ENCODE results near the gene PRDM2.

Gene PRDM2

DNA sequence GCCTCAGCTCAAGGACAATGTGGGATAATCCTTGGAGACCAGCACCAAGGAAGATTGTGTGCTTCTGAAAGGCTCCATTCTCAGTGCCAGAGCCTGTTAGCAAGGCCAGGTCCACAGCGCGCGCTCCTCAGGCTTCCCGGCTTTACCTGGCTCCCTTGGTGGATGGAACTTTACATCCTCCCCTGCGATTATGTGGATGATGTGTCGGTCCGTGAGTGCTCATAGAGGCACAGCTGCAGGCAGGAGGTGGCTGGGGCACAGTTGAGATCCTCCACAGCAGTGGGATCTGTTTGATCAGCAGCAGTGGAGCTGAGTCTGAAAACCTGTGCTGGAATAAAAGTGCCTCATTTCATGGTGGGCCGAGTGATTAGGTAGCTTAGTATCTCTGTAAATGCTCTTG, 62.7 kb downstream of the PRDM2 start:
- H3K4me3 ChIP-seq (ENCODE audit: control insufficient read depth, low read depth, low read length): no peak overlapping the region
- TF ChIP-seq, protein P1, sequence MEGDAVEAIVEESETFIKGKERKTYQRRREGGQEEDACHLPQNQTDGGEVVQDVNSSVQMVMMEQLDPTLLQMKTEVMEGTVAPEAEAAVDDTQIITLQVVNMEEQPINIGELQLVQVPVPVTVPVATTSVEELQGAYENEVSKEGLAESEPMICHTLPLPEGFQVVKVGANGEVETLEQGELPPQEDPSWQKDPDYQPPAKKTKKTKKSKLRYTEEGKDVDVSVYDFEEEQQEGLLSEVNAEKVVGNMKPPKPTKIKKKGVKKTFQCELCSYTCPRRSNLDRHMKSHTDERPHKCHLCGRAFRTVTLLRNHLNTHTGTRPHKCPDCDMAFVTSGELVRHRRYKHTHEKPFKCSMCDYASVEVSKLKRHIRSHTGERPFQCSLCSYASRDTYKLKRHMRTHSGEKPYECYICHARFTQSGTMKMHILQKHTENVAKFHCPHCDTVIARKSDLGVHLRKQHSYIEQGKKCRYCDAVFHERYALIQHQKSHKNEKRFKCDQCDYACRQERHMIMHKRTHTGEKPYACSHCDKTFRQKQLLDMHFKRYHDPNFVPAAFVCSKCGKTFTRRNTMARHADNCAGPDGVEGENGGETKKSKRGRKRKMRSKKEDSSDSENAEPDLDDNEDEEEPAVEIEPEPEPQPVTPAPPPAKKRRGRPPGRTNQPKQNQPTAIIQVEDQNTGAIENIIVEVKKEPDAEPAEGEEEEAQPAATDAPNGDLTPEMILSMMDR (IDR thresholded peaks at IDR 0.05; ENCODE audit: control insufficient read depth, insufficient read depth, low read depth, low read length, missing control alignments): no peak
- no peak for DNase-seq (ENCODE audit: low read depth)

DNA sequence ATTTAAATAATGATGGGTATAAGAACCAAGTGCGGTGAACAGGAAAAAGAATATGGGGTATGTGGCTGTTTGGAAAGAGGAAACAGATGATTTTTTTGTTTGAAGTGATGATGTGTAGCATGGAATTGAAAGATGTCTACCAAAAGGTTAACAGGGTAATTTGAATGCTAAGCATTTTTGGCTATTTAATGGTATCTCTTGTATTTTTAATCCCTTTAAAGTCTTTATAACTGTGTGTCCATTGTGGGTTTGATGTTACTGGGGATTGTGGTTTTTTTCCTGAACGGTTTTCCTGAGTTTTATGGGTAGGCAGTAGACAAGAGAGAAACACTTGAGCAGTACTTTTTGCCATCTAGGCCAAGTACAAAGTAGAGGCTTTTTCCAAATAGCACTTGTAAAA, 63.2 kb downstream of the PRDM2 start:
- TF ChIP-seq, protein P1 (IDR thresholded peaks at IDR 0.05; ENCODE audit: control insufficient read depth, insufficient read depth, low read depth, low read length, missing control alignments): no peak
- H3K4me3 ChIP-seq (ENCODE audit: control insufficient read depth, low read depth, low read length): no peak overlapping the region
- DNase-seq (ENCODE audit: low read depth): no peak

DNA sequence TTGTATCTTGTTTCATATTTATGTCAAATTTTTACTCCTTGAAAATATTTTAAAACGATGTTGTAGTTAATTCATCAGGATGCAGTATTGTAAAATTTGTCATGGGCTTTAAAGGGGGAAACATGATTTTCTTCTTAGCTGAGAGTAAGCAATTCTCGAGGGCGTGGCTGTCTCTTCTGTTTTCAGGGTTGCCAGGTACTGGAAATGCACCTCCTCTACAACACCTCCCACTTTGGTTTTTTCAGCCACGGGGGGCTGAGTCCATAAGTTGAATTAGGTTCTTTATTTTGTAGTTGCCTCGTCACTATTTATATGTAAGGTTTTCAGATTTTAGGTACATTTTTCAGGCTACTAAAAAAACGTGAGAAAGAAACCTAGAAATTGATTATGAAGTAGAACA, 64.0 kb downstream of the PRDM2 start:
- no peak for DNase-seq (ENCODE audit: low read depth)
- TF ChIP-seq, protein P1 (IDR thresholded peaks at IDR 0.05; ENCODE audit: control insufficient read depth, insufficient read depth, low read depth, low read length, missing control alignments): no peak
- no peak overlapping the region for H3K4me3 ChIP-seq (ENCODE audit: control insufficient read depth, low read depth, low read length)

DNA sequence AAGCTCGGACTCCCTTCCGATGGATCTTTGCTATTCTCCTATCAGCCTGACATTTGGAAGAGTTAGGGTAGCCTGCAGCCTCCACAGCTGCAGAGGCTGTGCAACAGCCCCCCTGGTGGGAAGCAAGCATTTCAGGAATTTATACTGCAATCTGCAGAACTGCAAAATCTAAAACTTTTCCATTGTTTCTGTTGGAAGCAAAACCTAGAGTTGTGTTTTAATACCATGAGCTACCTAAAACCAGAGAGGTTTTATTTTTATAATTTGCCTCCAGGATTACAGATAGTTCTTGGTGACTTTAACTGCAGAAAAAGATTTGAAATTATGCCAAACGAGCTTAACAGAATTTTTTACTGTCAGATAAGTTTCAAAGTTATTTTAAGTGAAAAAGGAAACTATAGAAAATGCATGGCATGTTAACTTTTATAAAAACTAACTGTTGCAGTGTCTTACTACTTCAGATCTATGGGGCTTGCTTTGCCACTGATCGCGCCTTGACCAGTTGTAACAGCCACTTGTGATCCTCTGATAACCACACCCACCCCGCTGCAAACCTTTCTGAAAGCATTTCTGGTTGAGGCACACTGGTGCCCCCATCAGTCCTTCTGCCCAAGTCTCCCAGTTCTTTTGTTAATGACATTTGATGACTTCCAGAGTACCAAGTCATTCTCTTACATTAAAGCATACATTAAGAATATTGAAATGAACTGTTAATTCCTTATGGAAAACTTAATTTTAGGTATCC, 64.8 kb downstream of the PRDM2 start:
- TF ChIP-seq, protein P1 (IDR thresholded peaks at IDR 0.05; ENCODE audit: control insufficient read depth, insufficient read depth, low read depth, low read length, missing control alignments): no peak
- DNase-seq (ENCODE audit: low read depth): no peak
- H3K4me3 ChIP-seq (ENCODE audit: control insufficient read depth, low read depth, low read length): no peak overlapping the region

DNA sequence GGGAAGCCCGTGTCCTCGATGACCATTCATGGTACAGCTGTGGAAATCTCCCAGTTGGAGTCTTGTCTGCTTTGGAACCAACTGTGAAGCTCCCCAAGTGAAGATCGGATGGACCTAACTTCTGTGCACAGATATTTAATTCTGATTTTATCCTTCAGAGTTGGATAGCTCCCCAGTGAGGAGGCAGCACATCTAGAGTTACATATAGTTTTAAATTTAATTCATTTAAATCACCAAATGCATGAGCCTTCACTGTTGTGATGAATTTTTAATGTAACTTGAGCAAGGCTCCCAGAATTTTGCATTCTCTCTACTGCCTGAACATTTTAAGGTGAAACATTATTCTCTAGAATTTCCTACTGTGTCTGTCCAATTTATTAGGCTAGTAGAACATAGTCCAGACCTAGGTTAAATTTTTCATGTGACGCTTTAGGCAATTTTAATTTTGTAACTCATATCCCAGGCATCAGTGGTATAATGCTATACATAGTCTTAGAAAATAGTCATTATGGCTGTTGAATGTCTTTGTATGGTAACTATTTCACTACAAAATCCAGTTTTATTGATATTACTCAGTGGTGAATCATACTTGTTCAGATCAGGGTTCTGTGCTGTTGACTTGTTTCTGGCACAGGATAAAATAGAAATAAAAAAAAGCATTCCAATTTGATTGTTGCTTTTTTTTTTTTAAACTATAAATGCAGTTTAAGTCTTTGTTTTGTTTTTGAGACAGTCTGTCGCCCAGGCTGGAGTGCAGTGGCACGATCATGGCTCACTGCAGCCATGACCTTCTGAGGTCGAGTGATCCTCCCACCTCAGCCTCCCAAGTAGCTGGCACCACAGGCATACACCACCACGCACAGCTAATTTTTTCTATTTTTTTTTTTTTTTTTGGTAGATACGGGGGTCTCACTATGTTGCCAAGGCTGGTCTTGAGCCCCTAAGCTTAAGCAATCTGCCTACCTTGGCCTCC, 66.9 kb downstream of the PRDM2 start:
- H3K4me3 ChIP-seq (ENCODE audit: control insufficient read depth, low read depth, low read length): no peak overlapping the region
- TF ChIP-seq, protein P1 (IDR thresholded peaks at IDR 0.05; ENCODE audit: control insufficient read depth, insufficient read depth, low read depth, low read length, missing control alignments): no peak
- peak; percentile 84 for DNase-seq (ENCODE audit: low read depth)

DNA sequence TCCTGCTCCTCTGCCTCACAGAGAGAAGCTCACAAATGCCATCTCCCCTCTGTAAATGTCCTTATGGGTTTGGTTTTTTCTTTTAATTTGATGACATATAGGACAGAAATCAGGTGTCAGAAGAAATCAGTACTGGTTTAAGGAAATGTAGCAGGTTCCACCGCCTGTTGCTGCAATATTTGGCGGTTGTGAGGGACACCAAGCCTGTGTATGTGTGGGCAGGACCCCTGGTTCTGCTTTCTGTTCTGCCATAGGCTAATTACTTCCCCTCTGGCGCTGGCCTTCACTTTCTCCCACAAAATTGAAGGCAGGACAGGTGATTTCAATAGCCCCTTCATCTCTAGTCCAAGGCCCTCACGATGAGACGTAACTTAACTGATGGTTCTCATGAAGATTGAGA, 69.2 kb downstream of the PRDM2 start:
- no peak for DNase-seq (ENCODE audit: low read depth)
- TF ChIP-seq, protein P1 (IDR thresholded peaks at IDR 0.05; ENCODE audit: control insufficient read depth, insufficient read depth, low read depth, low read length, missing control alignments): no peak
- H3K4me3 ChIP-seq (ENCODE audit: control insufficient read depth, low read depth, low read length): no peak overlapping the region
